Mesenchymal stem cell (in vitro differentiated cells and primary cell): ENCODE measurements around the gene MUC12.

ENCODE experiments used
- DNase-seq: peaks from one replicate; pipeline ENCODE4 v3.0.0-alpha.2; 2013
- H2AFZ ChIP-seq: one replicate; pipeline ENCODE4 v1.6.1; 2013; ENCODE audit warnings: low read depth, mild to moderate bottlenecking, control low read depth, inconsistent platforms, low read length, moderate library complexity
- H2AK5ac ChIP-seq: 2 replicates; pipeline ENCODE4 v1.6.1; 2013; ENCODE audit warnings: low read length, moderate library complexity, mild to moderate bottlenecking, inconsistent platforms; ENCODE audit not compliant: severe bottlenecking
- H2BK120ac ChIP-seq: one replicate; pipeline ENCODE4 v1.6.1; 2013; ENCODE audit warnings: low read depth, mild to moderate bottlenecking, inconsistent platforms, low read length, moderate library complexity
- H2BK12ac ChIP-seq, 2 experiments: one replicate each; pipeline ENCODE4 v1.6.1; 2013; ENCODE audit warnings: inconsistent platforms in 2 of 2, low read length in 2 of 2, mild to moderate bottlenecking in 2 of 2, moderate library complexity in 2 of 2, control low read depth in 1 of 2
- H2BK15ac ChIP-seq: one replicate; pipeline ENCODE4 v1.6.1; 2013; ENCODE audit warnings: mild to moderate bottlenecking, low read depth, inconsistent platforms; ENCODE audit not compliant: poor library complexity, severe bottlenecking
- H2BK5ac ChIP-seq: 2 replicates; pipeline ENCODE4 v1.6.1; 2013; ENCODE audit warnings: low read depth, mild to moderate bottlenecking, low read length, control low read depth, inconsistent platforms; ENCODE audit not compliant: poor library complexity, severe bottlenecking
- H3K14ac ChIP-seq, 2 experiments: one replicate each; pipeline ENCODE4 v1.6.1; 2013; ENCODE audit warnings: inconsistent platforms in 2 of 2, low read length in 2 of 2, control low read depth in 1 of 2, mild to moderate bottlenecking in 1 of 2, moderate library complexity in 1 of 2
- H3K18ac ChIP-seq, 2 experiments: one replicate each; pipeline ENCODE4 v1.6.1; 2013; ENCODE audit warnings: inconsistent platforms in 2 of 2, low read length in 2 of 2, control low read depth in 1 of 2, low read depth in 1 of 2, mild to moderate bottlenecking in 1 of 2
- H3K23ac ChIP-seq, 2 experiments: one replicate each; pipeline ENCODE4 v1.6.1; 2013; ENCODE audit warnings: inconsistent platforms in 2 of 2, low read length in 2 of 2, mild to moderate bottlenecking in 2 of 2, moderate library complexity in 2 of 2, control low read depth in 1 of 2
- H3K27ac ChIP-seq: 2 replicates; pipeline ENCODE4 v1.5.1; 2013; ENCODE audit warnings: mild to moderate bottlenecking, moderate library complexity, low read length, control low read depth, inconsistent platforms; ENCODE audit not compliant: poor library complexity, severe bottlenecking
- H3K27me3 ChIP-seq, 2 experiments: 2 replicates each; pipeline versions ENCODE4 v1.6.1 to v1.7.0; 2013; ENCODE audit warnings: low read length in 2 of 2, mild to moderate bottlenecking in 2 of 2, moderate library complexity in 2 of 2, control low read depth in 1 of 2, inconsistent platforms in 1 of 2; ENCODE audit not compliant: control insufficient read depth in 1 of 2, insufficient read depth in 1 of 2
- H3K36me3 ChIP-seq, 2 experiments: 2 replicates each; pipeline versions ENCODE4 v1.6.1 to v1.7.0; 2013; ENCODE audit warnings: low read length in 2 of 2, control low read depth in 1 of 2, inconsistent platforms in 1 of 2, low read depth in 1 of 2, mild to moderate bottlenecking in 1 of 2; ENCODE audit not compliant: insufficient read depth in 2 of 2, control insufficient read depth in 1 of 2
- H3K4ac ChIP-seq, 2 experiments: one replicate each; pipeline ENCODE4 v1.6.1; 2013; ENCODE audit warnings: inconsistent platforms in 2 of 2, low read length in 2 of 2, mild to moderate bottlenecking in 2 of 2, moderate library complexity in 2 of 2, control low read depth in 1 of 2, low read depth in 1 of 2
- H3K4me1 ChIP-seq: 2 replicates; pipeline ENCODE4 v1.6.1; 2013; ENCODE audit warnings: low read depth, low read length, control low read depth; ENCODE audit not compliant: control insufficient read depth, insufficient read depth
- H3K4me2 ChIP-seq: 2 replicates; pipeline ENCODE4 v1.6.1; 2013; ENCODE audit warnings: low read length, mild to moderate bottlenecking, inconsistent platforms; ENCODE audit not compliant: poor library complexity, severe bottlenecking
- H3K4me3 ChIP-seq, 2 experiments: 2 replicates each; pipeline versions ENCODE4 v1.5.1 to v1.7.0; 2013; ENCODE audit warnings: low read length in 2 of 2, mild to moderate bottlenecking in 2 of 2, control low read depth in 1 of 2, low read depth in 1 of 2; ENCODE audit not compliant: insufficient read depth in 1 of 2
- H3K79me1 ChIP-seq: replicated peaks from 2 replicates; pipeline ENCODE4 v1.6.1; 2013; ENCODE audit warnings: mild to moderate bottlenecking, control low read depth, low read length, inconsistent platforms; ENCODE audit not compliant: poor library complexity, severe bottlenecking
- H3K9ac ChIP-seq: 2 replicates; pipeline ENCODE4 v1.7.0; 2013; ENCODE audit warnings: mild to moderate bottlenecking, low read length, moderate library complexity
- H3K9me3 ChIP-seq: 2 replicates; pipeline ENCODE4 v1.7.0; 2013; ENCODE audit warnings: mild to moderate bottlenecking, low read length; ENCODE audit not compliant: control insufficient read depth
- H4K8ac ChIP-seq: one replicate; pipeline ENCODE4 v1.6.1; 2013; ENCODE audit warnings: inconsistent platforms, mild to moderate bottlenecking, low read length, moderate library complexity
- H4K91ac ChIP-seq: one replicate; pipeline ENCODE4 v1.6.1; 2013; ENCODE audit warnings: mild to moderate bottlenecking, low read length, inconsistent platforms
- WGBS: methylation state at CpG from one replicate; pipeline ENCODE4 v1.1.7; 2013; ENCODE audit warnings: mixed read lengths; 5-methylcytosine and 5-hydroxymethylcytosine counted together

MUC12 gene

DNA sequence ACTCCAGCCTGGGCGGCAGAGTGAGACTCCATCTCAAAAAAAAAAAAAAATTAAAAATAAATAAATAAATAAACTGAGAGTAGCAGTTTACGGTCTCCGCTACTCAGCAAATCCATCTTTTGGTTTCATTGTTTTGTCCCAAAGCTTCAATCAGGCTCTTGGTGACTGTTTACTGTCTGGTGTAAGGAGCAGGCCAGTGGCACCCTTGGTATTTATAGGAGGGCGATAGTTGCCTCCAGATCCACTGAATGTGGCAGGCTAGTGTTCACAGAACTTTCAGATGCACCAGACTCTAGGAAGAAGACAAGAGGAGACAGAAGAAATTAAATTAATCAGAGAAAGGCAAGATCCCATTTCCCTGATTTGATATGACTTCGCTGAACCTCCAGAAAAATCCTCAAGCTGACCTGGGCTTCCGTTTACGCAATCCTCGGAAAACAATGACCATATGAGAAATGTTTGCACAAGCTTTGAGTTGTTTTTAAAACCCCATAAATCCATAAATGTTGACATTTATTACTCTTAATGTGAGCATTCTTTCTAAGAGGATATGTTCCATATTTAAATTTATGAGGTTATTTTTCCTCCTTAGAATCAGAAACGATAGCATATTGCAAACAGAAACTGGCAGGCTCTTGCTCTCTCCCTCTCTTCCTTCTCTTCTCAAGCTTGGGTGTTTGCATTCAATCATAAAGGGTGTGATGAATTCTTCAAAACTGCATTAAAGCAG is 27.2 kb upstream of the MUC12 start:
- Histone ChIP-seq H4K8ac (no peak overlapping the region), H3K4me1 (no peaks in the 10 kb centered on the region), H3K79me1 (no peaks in the 10 kb centered on the region), H3K23ac (no peak overlapping the region), H3K18ac (no peak overlapping the region), H2BK12ac (no peak overlapping the region), H3K36me3 (no peaks in the 10 kb centered on the region), H2AFZ (no peak overlapping the region), H3K14ac (no peak overlapping the region), H3K4me3 (no peak overlapping the region), H2BK120ac (no peak overlapping the region), H3K4me2 (no peak overlapping the region), H2AK5ac (no peak overlapping the region), H3K27ac (no peak overlapping the region), H3K9ac (no peak overlapping the region), H3K9me3 (no peaks in the 10 kb centered on the region), H4K91ac (no peak overlapping the region), H2BK5ac (no peak overlapping the region), H3K27me3 (peaks cover 0 to 25% of the 10 kb centered on the region in 2 experiments), H2BK15ac (no peak overlapping the region), H3K4ac (no peak overlapping the region)
- DNase-seq: no peak
- 89% methylated on average over 8 of the region's 9 CpGs for WGBS

DNA sequence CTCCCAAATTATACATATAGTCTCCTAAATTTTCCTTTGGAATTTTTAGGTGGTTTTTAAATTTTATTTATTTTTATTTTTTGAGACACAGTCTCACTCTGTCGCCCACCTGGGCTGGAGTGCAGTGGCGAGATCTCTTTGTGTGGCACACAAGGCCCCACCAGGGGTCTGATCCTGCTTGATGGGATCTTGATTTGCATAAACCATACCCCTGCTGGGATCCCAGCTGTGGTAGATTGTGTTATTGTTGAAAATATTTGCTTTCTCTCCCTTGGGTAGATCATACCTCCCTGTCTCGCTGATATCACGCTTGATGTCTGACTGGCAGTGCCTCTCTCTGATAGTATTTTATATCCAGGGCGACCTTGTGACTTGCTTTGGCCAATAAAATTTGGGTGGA is 25.7 kb upstream of the MUC12 start:
- H3K4me3 ChIP-seq: no peak overlapping the region
- H3K4me1 ChIP-seq: no peaks in the 10 kb centered on the region
- no peak overlapping the region for H4K91ac ChIP-seq
- 74% methylated on average over 5 of the region's 5 CpGs for WGBS
- no peak overlapping the region for H2BK5ac ChIP-seq
- H2BK120ac ChIP-seq: no peak overlapping the region
- no peak overlapping the region for H2AFZ ChIP-seq
- peaks cover 0 to 26% of the 10 kb centered on the region in 2 experiments for H3K27me3 ChIP-seq
- no peak overlapping the region for H3K27ac ChIP-seq
- H3K18ac ChIP-seq: no peak overlapping the region
- no peak overlapping the region for H2AK5ac ChIP-seq
- no peak overlapping the region for H3K23ac ChIP-seq
- no peak overlapping the region for H4K8ac ChIP-seq
- H3K9me3 ChIP-seq: no peaks in the 10 kb centered on the region
- no peak overlapping the region for H3K4me2 ChIP-seq
- H2BK12ac ChIP-seq: no peak overlapping the region
- no peaks in the 10 kb centered on the region for H3K79me1 ChIP-seq
- H3K14ac ChIP-seq: no peak overlapping the region
- H3K9ac ChIP-seq: no peak overlapping the region
- no peaks in the 10 kb centered on the region for H3K36me3 ChIP-seq
- H3K4ac ChIP-seq: no peak overlapping the region
- no peak for DNase-seq
- no peak overlapping the region for H2BK15ac ChIP-seq

DNA sequence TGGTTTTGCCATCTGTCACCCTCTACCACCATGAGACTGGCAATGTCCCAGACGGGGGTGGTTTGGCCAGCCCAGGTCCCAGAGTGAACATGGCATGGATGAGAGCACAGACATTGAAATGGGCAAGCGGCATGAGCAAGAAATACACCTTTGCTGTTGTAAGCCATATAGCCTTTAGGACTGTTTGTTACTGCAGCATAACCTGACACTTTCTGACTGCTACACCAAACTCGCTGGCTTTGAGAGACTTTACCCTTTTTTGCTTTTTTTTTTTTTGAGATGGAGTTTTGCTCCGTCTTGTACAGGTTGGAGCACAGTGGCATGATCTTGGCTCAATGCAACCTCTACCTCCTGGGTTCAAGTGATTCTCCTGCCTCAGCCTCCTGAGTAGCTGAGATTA is 25.2 kb upstream of the MUC12 start:
- Histone ChIP-seq H3K27ac (no peak overlapping the region), H3K9ac (no peak overlapping the region), H4K8ac (no peak overlapping the region), H2BK120ac (no peak overlapping the region), H4K91ac (no peak overlapping the region), H2AFZ (no peak overlapping the region), H3K18ac (no peak overlapping the region), H3K9me3 (no peaks in the 10 kb centered on the region), H2BK15ac (no peak overlapping the region), H2BK12ac (no peak overlapping the region), H2BK5ac (no peak overlapping the region), H3K79me1 (no peaks in the 10 kb centered on the region), H3K23ac (no peak overlapping the region), H3K14ac (no peak overlapping the region), H2AK5ac (no peak overlapping the region), H3K4me2 (no peak overlapping the region), H3K4me1 (no peaks in the 10 kb centered on the region), H3K36me3 (no peaks in the 10 kb centered on the region), H3K27me3 (peaks cover 2 to 30% of the 10 kb centered on the region in 2 experiments), H3K4ac (no peak overlapping the region), H3K4me3 (no peak overlapping the region)
- WGBS: 86% methylated on average over 4 of the region's 4 CpGs
- no peak for DNase-seq

DNA sequence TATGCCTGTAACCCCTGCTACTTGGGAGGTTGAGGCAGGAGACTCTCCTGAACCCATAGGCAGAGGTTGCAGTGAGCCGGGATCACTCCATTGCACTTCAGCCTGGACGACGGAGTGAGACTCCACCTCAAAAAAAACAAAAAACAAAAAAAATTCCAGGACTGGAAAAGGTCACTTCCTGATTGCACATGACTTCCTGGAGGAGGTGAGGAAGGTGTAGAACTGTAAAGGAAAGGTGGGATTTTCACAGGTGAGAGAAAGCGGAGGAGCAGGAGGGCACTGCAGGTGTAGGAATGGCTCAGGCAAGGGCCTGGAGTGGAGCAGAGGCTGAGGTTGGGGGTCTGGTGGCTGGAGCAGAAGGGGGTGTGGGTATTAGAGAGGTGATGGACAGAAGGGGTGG is 23.3 kb upstream of the MUC12 start:
- no peak overlapping the region for H3K4me2 ChIP-seq

More for the DNA sequence above, 23.3 kb upstream of the MUC12 start:
- H3K4me3 ChIP-seq: no peak overlapping the region
- no peak overlapping the region for H2BK12ac ChIP-seq
- peaks cover under 1% of the 10 kb centered on the region for H3K4me1 ChIP-seq
- WGBS: 96% methylated on average over 2 of the region's 4 CpGs
- no peak overlapping the region for H2AFZ ChIP-seq
- H2AK5ac ChIP-seq: no peak overlapping the region
- no peaks in the 10 kb centered on the region for H3K36me3 ChIP-seq
- H3K23ac ChIP-seq: no peak overlapping the region
- H2BK120ac ChIP-seq: no peak overlapping the region
- no peak overlapping the region for H3K4ac ChIP-seq
- no peak overlapping the region for H3K18ac ChIP-seq
- H4K8ac ChIP-seq: no peak overlapping the region
- H3K14ac ChIP-seq: no peak overlapping the region
- no peak for DNase-seq
- H2BK15ac ChIP-seq: no peak overlapping the region
- no peak overlapping the region for H2BK5ac ChIP-seq
- H3K27ac ChIP-seq: no peak overlapping the region
- H3K79me1 ChIP-seq: no peaks in the 10 kb centered on the region
- no peak overlapping the region for H4K91ac ChIP-seq
- H3K9me3 ChIP-seq: no peaks in the 10 kb centered on the region
- peaks cover 22 to 50% of the 10 kb centered on the region in 2 experiments for H3K27me3 ChIP-seq
- no peak overlapping the region for H3K9ac ChIP-seq
